DND-41 (cell line): ENCODE results near the gene B4GALNT3.

Source experiments
- ATAC-seq: fragments of 200-7000 bp; cut with Tn5 transposase; 3 replicates; pipeline ENCODE4 v1.9.1; 2021; ENCODE audit warnings: low read depth; ENCODE audit not compliant: insufficient read depth
- DNase-seq: peaks from one replicate; pipeline ENCODE4 v3.0.0-alpha.2; 2020
- H2AFZ ChIP-seq: 2 replicates; pipeline ENCODE4 v1.6.0; 2012; ENCODE audit warnings: low read depth, low read length
- H3K27ac ChIP-seq: 2 replicates; pipeline ENCODE4 v1.5.1; 2012; ENCODE audit warnings: low read length, inconsistent platforms
- H3K27me3 ChIP-seq: fragments of 200-600 bp; sonication (generic); 2 replicates; pipeline ENCODE4 v1.6.0; 2012; ENCODE audit warnings: low read length, mild to moderate bottlenecking, inconsistent platforms; ENCODE audit not compliant: insufficient read depth, poor library complexity
- H3K36me3 ChIP-seq: 2 replicates; pipeline ENCODE4 v1.5.1; 2012; ENCODE audit warnings: low read length, inconsistent platforms; ENCODE audit not compliant: insufficient read depth
- H3K4me1 ChIP-seq: 2 replicates; pipeline ENCODE4 v1.5.1; 2012; ENCODE audit warnings: mild to moderate bottlenecking, low read length; ENCODE audit not compliant: insufficient read depth
- H3K4me2 ChIP-seq: 2 replicates; pipeline ENCODE4 v1.6.0; 2012; ENCODE audit warnings: mild to moderate bottlenecking, moderate library complexity, low read length, inconsistent platforms; ENCODE audit not compliant: insufficient read depth
- H3K4me3 ChIP-seq, 2 experiments: fragments of 200-600 bp in 1 of 2; shearing (Covaris generic) in 1 of 2; 2 replicates each; pipeline ENCODE4 v1.5.1; 2012 to 2016; ENCODE audit warnings: inconsistent platforms in 2 of 2, low read length in 2 of 2, mild to moderate bottlenecking in 2 of 2, low read depth in 1 of 2, moderate library complexity in 1 of 2
- H3K79me2 ChIP-seq: 2 replicates; pipeline ENCODE4 v1.6.0; 2012; ENCODE audit warnings: low read length, inconsistent platforms; ENCODE audit not compliant: insufficient read depth
- H3K9ac ChIP-seq: 2 replicates; pipeline ENCODE4 v1.6.0; 2012; ENCODE audit warnings: low read depth, mild to moderate bottlenecking, inconsistent platforms, low read length, moderate library complexity
- H3K9me3 ChIP-seq: 2 replicates; pipeline ENCODE4 v1.5.1; 2012; ENCODE audit warnings: low read length, moderate library complexity, mild to moderate bottlenecking, inconsistent platforms; ENCODE audit not compliant: insufficient read depth, severe bottlenecking
- H4K20me1 ChIP-seq: 2 replicates; pipeline ENCODE4 v1.6.0; 2012; ENCODE audit warnings: low read length; ENCODE audit not compliant: insufficient read depth
- CTCF ChIP-seq: IDR thresholded peaks from 2 replicates; pipeline ENCODE4 v1.5.1; 2012; ENCODE audit warnings: borderline replicate concordance, low read length, moderate library complexity, mild to moderate bottlenecking; ENCODE audit not compliant: poor library complexity, severe bottlenecking; ENCODE audit errors: extremely low read depth
- EZH2 ChIP-seq: IDR thresholded peaks from 3 replicates; pipeline ENCODE4 v1.6.1; 2012; ENCODE audit warnings: borderline replicate concordance, low read depth, mild to moderate bottlenecking, moderate library complexity, low read length, inconsistent platforms; ENCODE audit not compliant: severe bottlenecking

The B4GALNT3 gene

GRCh38 chr12:549476-550082, 89.8 kb downstream of the B4GALNT3 start:
- H3K79me2 ChIP-seq: no peaks in the 10 kb centered on the region
- DNase-seq (no peak), ATAC-seq (no peak)
- H3K4me2 ChIP-seq: no peak overlapping the region
- TF ChIP-seq CTCF: no peak
- no peak for TF ChIP-seq EZH2
- no peak overlapping the region for H3K9ac ChIP-seq
- H3K4me1 ChIP-seq: peaks cover 9% of the 10 kb centered on the region
- no peak overlapping the region for H3K4me3 ChIP-seq
- H3K9me3 ChIP-seq: no peaks in the 10 kb centered on the region
- peaks cover 20% of the 10 kb centered on the region for H3K27me3 ChIP-seq
- H3K36me3 ChIP-seq: no peaks in the 10 kb centered on the region
- no peak overlapping the region for H2AFZ ChIP-seq
- H4K20me1 ChIP-seq: peaks cover 5% of the 10 kb centered on the region; the same call in 1 of the 2 replicates
- no peak overlapping the region for H3K27ac ChIP-seq

GRCh38 chr12:550473-551260, 90.9 kb downstream of the B4GALNT3 start:
- Histone ChIP-seq H3K27ac (no peak overlapping the region), H4K20me1 (peaks cover 5% of the 10 kb centered on the region; the same call in 1 of the 2 replicates), H3K27me3 (peaks cover 20% of the 10 kb centered on the region), H3K9ac (no peak overlapping the region), H2AFZ (no peak overlapping the region), H3K36me3 (no peaks in the 10 kb centered on the region), H3K9me3 (no peaks in the 10 kb centered on the region), H3K79me2 (no peaks in the 10 kb centered on the region), H3K4me2 (no peak overlapping the region), H3K4me1 (peaks cover 9% of the 10 kb centered on the region), H3K4me3 (no peak overlapping the region)
- DNase-seq: no peak
- no peak; the same call in 2 of the 3 replicates for ATAC-seq
- TF ChIP-seq CTCF (no peak), EZH2 (no peak)

GRCh38 chr12:552466-552865, 92.7 kb downstream of the B4GALNT3 start:
- Histone ChIP-seq H3K27ac (no peak overlapping the region), H3K9me3 (no peaks in the 10 kb centered on the region), H3K4me3 (no peak overlapping the region), H3K27me3 (peaks cover 18% of the 10 kb centered on the region), H3K36me3 (no peaks in the 10 kb centered on the region), H4K20me1 (peaks cover 4% of the 10 kb centered on the region; the same call in 1 of the 2 replicates), H3K4me2 (no peak overlapping the region), H2AFZ (no peak overlapping the region), H3K9ac (no peak overlapping the region), H3K79me2 (no peaks in the 10 kb centered on the region), H3K4me1 (no peaks in the 10 kb centered on the region)
- no peak for TF ChIP-seq EZH2
- no peak; the same call in 2 of the 3 replicates for ATAC-seq
- no peak for DNase-seq

- H3K4me2 ChIP-seq: no peak overlapping the region
Observed at GRCh38 chr12:553216-554000, 93.7 kb downstream of the B4GALNT3 start.

More at GRCh38 chr12:553216-554000, 93.7 kb downstream of the B4GALNT3 start:
- no peaks in the 10 kb centered on the region for H3K79me2 ChIP-seq
- H3K4me3 ChIP-seq: no peak overlapping the region
- H2AFZ ChIP-seq: no peak overlapping the region
- TF ChIP-seq EZH2 (no peak), CTCF (no peak)
- H3K27ac ChIP-seq: no peak overlapping the region
- H3K36me3 ChIP-seq: no peaks in the 10 kb centered on the region
- no peaks in the 10 kb centered on the region for H3K9me3 ChIP-seq
- no peak for DNase-seq
- no peaks in the 10 kb centered on the region for H3K4me1 ChIP-seq
- peaks cover 11% of the 10 kb centered on the region for H3K27me3 ChIP-seq
- ATAC-seq: no peak; the same call in 2 of the 3 replicates
- H4K20me1 ChIP-seq: peaks cover 5% of the 10 kb centered on the region; the same call in 1 of the 2 replicates
- H3K9ac ChIP-seq: no peak overlapping the region
